Gastroesophageal sphincter (tissue), 3 donors: ENCODE data around the gene PCDHGC4.

Source experiments
- POLR2A ChIP-seq, 2 donors: fragments of 450-650 bp; IDR thresholded peaks; one replicate each; pipeline ENCODE4 v1.6.1; 2017; ENCODE audit warnings: antibody characterized with exemption in 2 of 2, mild to moderate bottlenecking in 2 of 2, moderate library complexity in 1 of 2
- TF ChIP-seq, protein P1 (sequence below), 4 experiments: fragments of 200-600 bp in 2 of 4; fragments of 450-650 bp in 2 of 4; sonication (generic) in 1 of 4; IDR thresholded peaks; one replicate each; pipeline ENCODE4 v1.5.1; 2017 to 2019; ENCODE audit warnings: antibody characterized with exemption in 4 of 4, mild to moderate bottlenecking in 2 of 4, moderate library complexity in 2 of 4

DNA sequence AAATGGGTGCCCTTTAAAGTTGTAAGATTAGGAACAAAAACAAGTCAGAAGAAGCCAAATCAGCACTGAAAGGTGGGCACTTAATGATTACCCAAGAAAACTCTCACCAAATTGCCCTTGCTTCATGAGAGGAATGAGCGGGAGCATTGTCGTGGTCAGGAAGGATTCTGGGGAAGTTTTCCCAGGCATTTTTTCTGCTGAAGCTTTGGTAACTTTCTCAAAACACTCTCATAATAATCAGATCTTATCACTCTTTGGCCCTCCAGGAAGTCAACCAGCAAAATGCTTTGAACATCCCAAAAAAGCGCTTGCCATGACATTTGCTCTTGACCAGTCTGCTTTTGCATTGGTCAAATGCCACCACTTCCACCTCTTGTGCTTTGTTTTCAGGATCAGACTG, 19.5 kb upstream of the PCDHGC4 start:
- TF ChIP-seq, protein P1, sequence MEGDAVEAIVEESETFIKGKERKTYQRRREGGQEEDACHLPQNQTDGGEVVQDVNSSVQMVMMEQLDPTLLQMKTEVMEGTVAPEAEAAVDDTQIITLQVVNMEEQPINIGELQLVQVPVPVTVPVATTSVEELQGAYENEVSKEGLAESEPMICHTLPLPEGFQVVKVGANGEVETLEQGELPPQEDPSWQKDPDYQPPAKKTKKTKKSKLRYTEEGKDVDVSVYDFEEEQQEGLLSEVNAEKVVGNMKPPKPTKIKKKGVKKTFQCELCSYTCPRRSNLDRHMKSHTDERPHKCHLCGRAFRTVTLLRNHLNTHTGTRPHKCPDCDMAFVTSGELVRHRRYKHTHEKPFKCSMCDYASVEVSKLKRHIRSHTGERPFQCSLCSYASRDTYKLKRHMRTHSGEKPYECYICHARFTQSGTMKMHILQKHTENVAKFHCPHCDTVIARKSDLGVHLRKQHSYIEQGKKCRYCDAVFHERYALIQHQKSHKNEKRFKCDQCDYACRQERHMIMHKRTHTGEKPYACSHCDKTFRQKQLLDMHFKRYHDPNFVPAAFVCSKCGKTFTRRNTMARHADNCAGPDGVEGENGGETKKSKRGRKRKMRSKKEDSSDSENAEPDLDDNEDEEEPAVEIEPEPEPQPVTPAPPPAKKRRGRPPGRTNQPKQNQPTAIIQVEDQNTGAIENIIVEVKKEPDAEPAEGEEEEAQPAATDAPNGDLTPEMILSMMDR (IDR thresholded peaks at IDR 0.05): no peak
- TF ChIP-seq POLR2A (IDR thresholded peaks at IDR 0.05): no peak
